Prostate gland (tissue), 2 donors: ENCODE data around the gene FSCN2. TPM values are rescaled to one million over a fixed set of nuclear protein-coding genes. Genes with fewer than 3 reads are reported as not detected.

Experiments used
- DNase-seq: peaks from one replicate; pipeline ENCODE4 v3.0.0-alpha.2; 2019; ENCODE audit warnings: low spot score
- H3K27ac ChIP-seq, 2 donors: fragments of 200-600 bp; sonication (generic); 2 replicates each; pipeline ENCODE4 v1.5.1; 2017 to 2019
- H3K27me3 ChIP-seq: fragments of 200-600 bp; sonication (generic); replicated peaks from 2 replicates; pipeline ENCODE4 v1.5.1; 2019; ENCODE audit not compliant: insufficient read depth
- H3K36me3 ChIP-seq, 2 donors: fragments of 200-600 bp; sonication (generic); 1 replicate in 1 of 2; 2 replicates in 1 of 2; pipeline versions ENCODE4 v1.5.1 to v1.8.1; 2017 to 2019
- H3K4me1 ChIP-seq: fragments of 200-600 bp; sonication (generic); replicated peaks from 2 replicates; pipeline ENCODE4 v1.5.1; 2019
- H3K4me3 ChIP-seq, 2 donors: fragments of 200-600 bp; sonication (generic); 2 replicates each; pipeline ENCODE4 v1.5.1; 2017 to 2019
- H3K9me3 ChIP-seq: fragments of 200-600 bp; sonication (generic); 2 replicates; pipeline ENCODE4 v1.5.1; 2017
- CTCF ChIP-seq, 4 experiments: fragments of 200-600 bp in 2 of 4; fragments of 450-650 bp in 2 of 4; sonication (generic) in 2 of 4; IDR thresholded peaks; 1 replicate in 3 of 4; 2 replicates in 1 of 4; pipeline ENCODE4 v1.5.1; 2016 to 2019; ENCODE audit warnings: antibody characterized with exemption in 4 of 4, mild to moderate bottlenecking in 2 of 4, moderate library complexity in 2 of 4
- POLR2A ChIP-seq: fragments of 450-650 bp; IDR thresholded peaks from one replicate; pipeline ENCODE4 v1.6.1; 2016; ENCODE audit warnings: antibody characterized with exemption, mild to moderate bottlenecking
- POLR2AphosphoS5 ChIP-seq: sonication (generic); formaldehyde crosslinking; IDR thresholded peaks from one replicate; pipeline ENCODE4 v1.6.1; 2017; ENCODE audit warnings: antibody characterized with exemption
- WGBS: methylation state at CpG from one replicate; pipeline ENCODE4 v1.1.5; 2018; 5-methylcytosine and 5-hydroxymethylcytosine counted together
- intact Hi-C: fragments of 100-400 bp; cut with DNase I; formaldehyde crosslinking; loops from one replicate; pipeline ENCODE4 v1.14.2; 2022
- total RNA-seq, 2 donors: library from RNA; depleted of rRNA; stranded (reverse); fragments of >200 nt; gene quantifications; one replicate each; pipeline ENCODE4 v1.1.0, GENCODE V29; 2016

The FSCN2 gene
- total RNA-seq, 2 donors from 2014 or later = 3.1 to 5.6 TPM

- H3K27me3 ChIP-seq = no peaks in the 10 kb centered on the region
- no peak for TF ChIP-seq CTCF (IDR thresholded peaks at IDR 0.05)
- TF ChIP-seq POLR2AphosphoS5 = no peak
- no peak for TF ChIP-seq POLR2A
- no peaks in the 10 kb centered on the region for H3K9me3 ChIP-seq
- no peak overlapping the region for H3K27ac ChIP-seq
- H3K4me3 ChIP-seq = no peak overlapping the region
- H3K36me3 ChIP-seq = no peaks in the 10 kb centered on the region
- intact Hi-C loops = no loop called here
- H3K4me1 ChIP-seq = peaks cover 4% of the 10 kb centered on the region
- DNase-seq = no peak
- WGBS = 90% methylated on average over 6 of the region's 6 CpGs
Measured at GRCh38 chr17:81556863-81557262, 28.7 kb downstream of the FSCN2 start.

GRCh38 chr17:81557276-81558114 is 29.3 kb downstream of the FSCN2 start:
- Histone ChIP-seq H3K27ac (no peak overlapping the region), H3K4me1 (peaks cover 4% of the 10 kb centered on the region), H3K36me3 (no peaks in the 10 kb centered on the region), H3K27me3 (no peaks in the 10 kb centered on the region), H3K9me3 (no peaks in the 10 kb centered on the region), H3K4me3 (no peak overlapping the region)
- TF ChIP-seq POLR2A (no peak), POLR2AphosphoS5 (no peak), CTCF (IDR thresholded peaks at IDR 0.05) (no peak)
- WGBS = 88% methylated on average over 21 of the region's 21 CpGs
- intact Hi-C loops = no loop called here
- DNase-seq = no peak

GRCh38 chr17:81558115-81558468 is 29.9 kb downstream of the FSCN2 start:
- intact Hi-C loops = no loop called here
- H3K4me1 ChIP-seq = peaks cover 4% of the 10 kb centered on the region
- 86% methylated on average over 12 of the region's 12 CpGs for WGBS
- TF ChIP-seq POLR2A (no peak), CTCF (IDR thresholded peaks at IDR 0.05) (no peak), POLR2AphosphoS5 (no peak)
- no peaks in the 10 kb centered on the region for H3K9me3 ChIP-seq
- H3K27me3 ChIP-seq = no peaks in the 10 kb centered on the region
- no peaks in the 10 kb centered on the region for H3K36me3 ChIP-seq
- no peak overlapping the region for H3K27ac ChIP-seq
- no peak for DNase-seq
- H3K4me3 ChIP-seq = no peak overlapping the region

- 76% methylated on average over 23 of the region's 27 CpGs for WGBS
- no peak for DNase-seq
- no peaks in the 10 kb centered on the region for H3K36me3 ChIP-seq
- H3K4me1 ChIP-seq = no peaks in the 10 kb centered on the region
- intact Hi-C loops = no loop called here
- H3K27ac ChIP-seq = no peak overlapping the region
- no peak overlapping the region for H3K4me3 ChIP-seq
- H3K27me3 ChIP-seq = no peaks in the 10 kb centered on the region
- TF ChIP-seq CTCF (IDR thresholded peaks at IDR 0.05) = peak in 1 of 4 experiments; percentile 8
- no peak for TF ChIP-seq POLR2AphosphoS5
- H3K9me3 ChIP-seq = no peaks in the 10 kb centered on the region
Measured at GRCh38 chr17:81558941-81559806, 31.0 kb downstream of the FSCN2 start.
